OCI-LY7 (cell line): ENCODE results near the gene TAS1R1. TPM values are rescaled to one million over a fixed set of nuclear protein-coding genes. Genes with fewer than 3 reads are reported as not detected.

Experiments
- BruUV-seq: library from RNA; stranded (reverse); fragments of 400-500 nt; replicated peaks from 2 replicates; lab custom pipeline; 2021; lab: Mats Ljungman, UMichigan
- CTCF ChIA-PET: fragments of 300-600 bp; sonication (Branson Sonifier 250); formaldehyde crosslinking; loops from one replicate; lab custom pipeline; 2022; ENCODE audit warnings: antibody characterized with exemption; ENCODE audit not compliant: unreplicated experiment; lab: Charles Lee
- POLR2A ChIA-PET: fragments of 300-600 bp; sonication (Branson Sonifier 250); formaldehyde crosslinking; loops from one replicate; lab custom pipeline; 2022; ENCODE audit warnings: antibody characterized with exemption; lab: Charles Lee
- DNase-seq: peaks from one replicate; pipeline ENCODE4 v3.0.0-alpha.2; 2015; ENCODE audit warnings: low spot score
- H2AFZ ChIP-seq: fragments of 200-600 bp; sonication (generic), shearing (Covaris generic); 2 replicates; pipeline ENCODE4 v1.6.1; 2014; ENCODE audit warnings: mild to moderate bottlenecking, antibody characterized with exemption, low read length, moderate library complexity
- H3K27ac ChIP-seq: fragments of 200-600 bp; sonication (generic); 2 replicates; pipeline ENCODE4 v1.5.1; 2014; ENCODE audit warnings: mixed run types, low read depth, mild to moderate bottlenecking, moderate library complexity, low read length, inconsistent platforms; ENCODE audit not compliant: poor library complexity, severe bottlenecking
- H3K36me3 ChIP-seq: fragments of 200-600 bp; sonication (generic); 2 replicates; pipeline ENCODE4 v1.6.1; 2014; ENCODE audit warnings: mild to moderate bottlenecking, antibody characterized with exemption, low read length, moderate library complexity, mixed read lengths; ENCODE audit not compliant: insufficient read depth
- H3K4me1 ChIP-seq: fragments of 200-600 bp; sonication (generic); 2 replicates; pipeline ENCODE4 v1.5.1; 2014; ENCODE audit warnings: mild to moderate bottlenecking, low read length; ENCODE audit not compliant: insufficient read depth, poor library complexity, severe bottlenecking
- H3K4me2 ChIP-seq: fragments of 200-600 bp; sonication (generic); 2 replicates; pipeline ENCODE4 v1.6.1; 2014; ENCODE audit warnings: mild to moderate bottlenecking, low read length
- H3K4me3 ChIP-seq: fragments of 200-600 bp; sonication (generic); 2 replicates; pipeline ENCODE4 v1.5.1; 2014; ENCODE audit warnings: mild to moderate bottlenecking, low read depth, low read length; ENCODE audit not compliant: poor library complexity, severe bottlenecking
- H3K79me2 ChIP-seq: fragments of 200-600 bp; sonication (generic); 2 replicates; pipeline ENCODE4 v1.6.1; 2016; ENCODE audit warnings: low read depth, mild to moderate bottlenecking, low read length, moderate library complexity, mixed read lengths; ENCODE audit not compliant: insufficient read depth
- H3K9me2 ChIP-seq: fragments of 200-600 bp; sonication (generic); 2 replicates; pipeline ENCODE4 v1.6.1; 2016; ENCODE audit warnings: mild to moderate bottlenecking, low read length, mixed read lengths; ENCODE audit not compliant: insufficient read depth
- H3K9me3 ChIP-seq: fragments of 200-600 bp; sonication (generic); 2 replicates; pipeline ENCODE4 v1.6.1; 2014; ENCODE audit warnings: mild to moderate bottlenecking, mixed run types, low read length, mixed read lengths
- H4K20me1 ChIP-seq: fragments of 200-600 bp; sonication (generic); 2 replicates; pipeline ENCODE4 v1.6.1; 2014; ENCODE audit warnings: mild to moderate bottlenecking, antibody characterized with exemption, low read length, moderate library complexity, mixed read lengths; ENCODE audit not compliant: insufficient read depth
- EZH2phosphoT487 ChIP-seq: fragments of 200-600 bp; sonication (generic); IDR thresholded peaks from 2 replicates; pipeline ENCODE4 v1.6.1; 2018; ENCODE audit warnings: low read depth, borderline replicate concordance, mild to moderate bottlenecking, mixed run types, antibody characterized with exemption, low read length, moderate library complexity, mixed read lengths
- intact Hi-C: fragments of 100-400 bp; cut with micrococcal nuclease; formaldehyde crosslinking; loops from one replicate; pipeline ENCODE4 v1.10.0; 2022; ENCODE audit not compliant: unreplicated experiment
- total RNA-seq, 2 experiments: library from RNA; depleted of rRNA in 1 of 2; stranded (reverse); fragments of >200 nt in 1 of 2; shearing (Covaris generic) in 1 of 2; gene quantifications; 2 replicates each; pipeline ENCODE4 v1.2.3, GENCODE V29; 2014 to 2022
- TF ChIP-seq, protein P1 (sequence below): fragments of 200-600 bp; sonication (generic); conservative IDR thresholded peaks from 2 replicates; pipeline ENCODE4 v1.5.1; 2014; ENCODE audit warnings: mild to moderate bottlenecking, antibody characterized with exemption, low read length, moderate library complexity, mixed read lengths

The TAS1R1 gene
- total RNA-seq, 2 experiments from 2014 or later, result 0.11 TPM; not detected in 1

DNA sequence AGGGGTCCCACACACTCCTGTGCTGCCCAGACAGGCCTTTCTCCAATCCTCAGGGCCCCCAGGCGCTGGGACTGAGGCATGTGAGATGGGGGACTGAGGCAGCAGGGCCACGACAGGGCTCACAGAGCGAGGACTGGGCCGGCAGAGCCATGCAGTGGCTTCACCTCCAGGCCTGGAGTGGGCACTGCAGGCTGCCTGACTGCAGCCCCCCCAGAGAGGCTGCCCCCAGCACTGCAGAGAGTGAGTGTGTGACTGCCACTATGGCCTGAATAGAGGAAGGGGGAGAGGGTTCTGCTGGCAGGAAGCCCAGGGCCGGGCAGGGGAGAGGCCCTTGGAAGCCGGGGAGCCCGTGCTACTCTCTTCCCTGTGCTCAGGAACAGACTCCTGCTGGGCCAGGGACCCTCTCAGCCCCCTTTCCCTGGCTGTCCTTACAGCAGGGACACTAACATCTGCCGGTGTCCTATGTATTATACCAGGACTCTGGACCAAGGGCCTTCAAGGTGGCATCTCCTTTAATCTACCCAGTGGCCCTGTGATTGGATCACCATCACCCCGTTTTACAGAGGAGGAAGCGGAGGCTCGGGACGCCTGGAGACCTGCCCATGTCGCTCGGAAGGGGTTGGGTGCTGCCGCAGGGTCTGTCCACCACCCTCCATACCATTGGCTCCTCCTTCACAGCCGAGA, 43.4 kb upstream of the TAS1R1 start:
- TF ChIP-seq, protein P1, sequence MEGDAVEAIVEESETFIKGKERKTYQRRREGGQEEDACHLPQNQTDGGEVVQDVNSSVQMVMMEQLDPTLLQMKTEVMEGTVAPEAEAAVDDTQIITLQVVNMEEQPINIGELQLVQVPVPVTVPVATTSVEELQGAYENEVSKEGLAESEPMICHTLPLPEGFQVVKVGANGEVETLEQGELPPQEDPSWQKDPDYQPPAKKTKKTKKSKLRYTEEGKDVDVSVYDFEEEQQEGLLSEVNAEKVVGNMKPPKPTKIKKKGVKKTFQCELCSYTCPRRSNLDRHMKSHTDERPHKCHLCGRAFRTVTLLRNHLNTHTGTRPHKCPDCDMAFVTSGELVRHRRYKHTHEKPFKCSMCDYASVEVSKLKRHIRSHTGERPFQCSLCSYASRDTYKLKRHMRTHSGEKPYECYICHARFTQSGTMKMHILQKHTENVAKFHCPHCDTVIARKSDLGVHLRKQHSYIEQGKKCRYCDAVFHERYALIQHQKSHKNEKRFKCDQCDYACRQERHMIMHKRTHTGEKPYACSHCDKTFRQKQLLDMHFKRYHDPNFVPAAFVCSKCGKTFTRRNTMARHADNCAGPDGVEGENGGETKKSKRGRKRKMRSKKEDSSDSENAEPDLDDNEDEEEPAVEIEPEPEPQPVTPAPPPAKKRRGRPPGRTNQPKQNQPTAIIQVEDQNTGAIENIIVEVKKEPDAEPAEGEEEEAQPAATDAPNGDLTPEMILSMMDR, result no peak
- no peak for TF ChIP-seq EZH2phosphoT487
- intact Hi-C loops, result no loop called here
- ChIA-PET CTCF (no interaction called here), POLR2A (interaction anchor here (1.1 kb wide), 1 partner anchor 10 kb away, joined by 3 read pairs; no protein-coding TSS in a partner anchor)
- Histone ChIP-seq H3K9me3 (no peaks in the 10 kb centered on the region), H4K20me1 (no peaks in the 10 kb centered on the region; the same call in 1 of the 2 replicates), H2AFZ (no peak overlapping the region), H3K4me2 (no peak overlapping the region), H3K27ac (no peak overlapping the region), H3K36me3 (no peaks in the 10 kb centered on the region), H3K9me2 (no peaks in the 10 kb centered on the region), H3K4me1 (no peaks in the 10 kb centered on the region), H3K79me2 (no peaks in the 10 kb centered on the region), H3K4me3 (no peak overlapping the region)
- no TSS peak for BruUV-seq
- no peak for DNase-seq

DNA sequence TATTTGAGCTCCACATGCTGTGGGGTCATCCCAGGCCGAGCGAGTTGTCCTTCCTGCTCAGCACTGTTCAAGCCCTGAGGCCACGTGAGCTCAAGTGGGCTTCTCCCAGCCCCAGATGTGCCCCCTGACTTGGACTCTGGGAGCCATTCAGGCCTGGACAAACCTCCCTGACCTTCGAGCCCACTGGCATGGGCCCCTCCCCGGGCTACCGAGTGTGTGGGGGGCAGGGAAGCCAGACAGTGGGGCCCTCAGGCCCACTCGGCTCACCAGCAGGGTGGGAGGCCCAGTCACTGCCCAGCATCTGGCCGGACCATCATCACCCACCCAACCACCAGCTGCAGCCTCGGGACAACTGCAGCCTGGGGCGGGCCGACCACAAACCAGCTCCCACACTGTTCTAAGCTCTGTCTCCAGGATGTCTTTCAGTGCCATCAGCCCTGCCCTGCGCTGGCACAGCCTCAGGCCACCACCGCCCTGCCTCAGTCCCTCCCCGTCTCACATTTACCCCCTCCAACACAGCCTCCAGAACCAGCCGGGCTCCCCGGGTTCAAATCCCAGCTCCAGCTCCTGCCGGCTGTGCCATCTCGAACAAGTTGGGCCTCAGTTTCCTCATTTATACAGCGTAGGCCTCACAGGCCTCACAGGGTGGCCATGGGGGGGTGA, 42.7 kb upstream of the TAS1R1 start:
- intact Hi-C loops, result no loop called here
- ChIA-PET POLR2A (interaction anchor here (1.1 kb wide), 1 partner anchor 9 kb away, joined by 3 read pairs; no protein-coding TSS in a partner anchor), CTCF (no interaction called here)
- no peak for TF ChIP-seq EZH2phosphoT487
- TF ChIP-seq, protein P1, result no peak
- no peak overlapping the region for H3K27ac ChIP-seq
- no peak overlapping the region for H3K4me2 ChIP-seq
- no TSS peak for BruUV-seq
- H3K4me3 ChIP-seq, result no peak overlapping the region
- H3K9me2 ChIP-seq, result no peaks in the 10 kb centered on the region
- H2AFZ ChIP-seq, result no peak overlapping the region
- no peaks in the 10 kb centered on the region for H3K9me3 ChIP-seq
- H3K79me2 ChIP-seq, result no peaks in the 10 kb centered on the region
- no peaks in the 10 kb centered on the region; the same call in 1 of the 2 replicates for H4K20me1 ChIP-seq
- no peak for DNase-seq
- H3K4me1 ChIP-seq, result no peaks in the 10 kb centered on the region
- no peaks in the 10 kb centered on the region for H3K36me3 ChIP-seq
